H1 (cell line): ENCODE data around the gene DLG4. TPM values are rescaled to one million over a fixed set of nuclear protein-coding genes. Genes with fewer than 3 reads are reported as not detected.

ENCODE experiments used
- ASH2L ChIP-seq: fragments of 200-600, 300-600 bp; sonication (generic); IDR thresholded peaks from one replicate; pipeline ENCODE4 v1.7.1; 2017; ENCODE audit warnings: low read length
- JUND ChIP-seq: IDR thresholded peaks from 2 replicates; pipeline ENCODE4 v1.6.1; 2011; ENCODE audit warnings: mild to moderate bottlenecking, improper control_type of control experiment, low read length
- KDM4A ChIP-seq: IDR thresholded peaks from one replicate; pipeline ENCODE4 v1.7.1; 2012; ENCODE audit warnings: low read depth, mild to moderate bottlenecking, moderate library complexity, low read length, inconsistent platforms; ENCODE audit not compliant: severe bottlenecking
- POLR2A ChIP-seq, 2 experiments: IDR thresholded peaks; 1 replicate in 1 of 2; 2 replicates in 1 of 2; pipeline ENCODE4 v1.6.1; 2011; ENCODE audit warnings: low read depth in 2 of 2, low read length in 2 of 2, mild to moderate bottlenecking in 2 of 2; ENCODE audit errors: control extremely low read depth in 1 of 2
- RXRA ChIP-seq: IDR thresholded peaks from 2 replicates; pipeline ENCODE4 v1.6.1; 2011; ENCODE audit warnings: low read depth, mild to moderate bottlenecking, low read length, moderate library complexity; ENCODE audit not compliant: insufficient read depth
- SIRT6 ChIP-seq: IDR thresholded peaks from one replicate; pipeline ENCODE4 v1.7.1; 2012; ENCODE audit warnings: low read length, inconsistent platforms
- SIX5 ChIP-seq: IDR thresholded peaks from 2 replicates; pipeline ENCODE4 v1.6.1; 2011; ENCODE audit warnings: mild to moderate bottlenecking, low read depth, low read length
- SP4 ChIP-seq: IDR thresholded peaks from 2 replicates; pipeline ENCODE4 v1.6.1; 2012; ENCODE audit warnings: low read length, inconsistent platforms
- TEAD4 ChIP-seq: IDR thresholded peaks from 2 replicates; pipeline ENCODE4 v1.6.1; 2012; ENCODE audit warnings: low read depth, low read length, inconsistent platforms, mixed read lengths
- polyA plus RNA-seq, 7 experiments: library from polyadenylated mRNA; depleted of rRNA in 3 of 7; stranded (reverse) in 5 of 7; unstranded in 2 of 7; fragments of >200 nt in 5 of 7; fragments of 200-250 nt in 2 of 7; gene quantifications; 1 replicate in 5 of 7; 2 replicates in 1 of 7; 4 replicates in 1 of 7; pipeline versions ENCODE4 v1.2.1 to v1.2.3, GENCODE V29; 2011 to 2013; ENCODE audit warnings: missing spikeins in 2 of 7, mixed read lengths in 2 of 7
- total RNA-seq: library from RNA; stranded (reverse); fragmentation: NEBNext Ultra II Directional; extraction: Animal tissue kit (Norgen Biotek cat#: 25700); gene quantifications from 2 replicates; pipeline ENCODE4 v1.2.1, GENCODE V29; 2021

Gene DLG4
- total and polyA plus RNA-seq, 2 of the 8 experiments (the other 6 are each of a cell fraction or from before 2014, with no cell fraction given): 18.9 to 45.9 TPM

DNA sequence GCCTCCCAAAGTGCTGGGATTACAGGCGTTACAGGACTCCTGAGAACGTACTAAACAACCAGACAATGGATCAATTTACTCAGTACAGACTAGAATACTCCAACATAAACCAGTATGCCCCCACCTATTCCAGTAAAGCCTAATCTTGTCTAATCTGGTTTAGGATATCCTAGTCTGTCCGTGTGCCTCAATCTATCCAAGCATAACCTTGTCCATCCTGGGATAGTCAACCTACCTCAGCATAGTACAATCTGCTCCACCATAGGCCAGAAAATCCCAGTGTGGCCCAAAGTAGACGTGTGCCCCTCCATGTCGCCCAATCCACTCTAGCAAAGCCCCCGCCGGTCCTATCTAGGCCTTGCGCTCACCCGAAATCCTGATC is 14.1 kb upstream of the DLG4 start (continued):
- no peak for TF ChIP-seq SIRT6
- no peak for TF ChIP-seq RXRA
- no peak for TF ChIP-seq ASH2L
- no peak for TF ChIP-seq TEAD4
- TF ChIP-seq JUND: no peak
- no peak; a peak in 1 of 3 replicates for TF ChIP-seq POLR2A (IDR thresholded peaks at IDR 0.05; ENCODE audit: control extremely low read depth in 1 of 2, low read depth in 2 of 2, low read length in 2 of 2)
- TF ChIP-seq SP4: no peak
- TF ChIP-seq SIX5: no peak
- no peak for TF ChIP-seq KDM4A
